GM13976 (cell line): ENCODE measurements around the gene CDH12.

Source experiments
- DNase-seq: peaks from one replicate; pipeline ENCODE4 v3.0.0; 2012; ENCODE audit warnings: low spot score
- in situ Hi-C: fragments of 300-500 bp; cut with MboI; formaldehyde crosslinking; loops from one replicate; pipeline ENCODE4 v1.12.0; 2022; ENCODE audit warnings: low sequenced_read_pairs, mixed read lengths, inconsistent platforms; ENCODE audit not compliant: unreplicated experiment
- TF ChIP-seq, protein P1 (sequence below): IDR thresholded peaks from 2 replicates; pipeline ENCODE4 v1.5.1; 2012; ENCODE audit warnings: borderline replicate concordance, mild to moderate bottlenecking; ENCODE audit not compliant: insufficient read depth; ENCODE audit errors: extremely low read depth, missing control alignments, control extremely low read depth

Gene CDH12

DNA sequence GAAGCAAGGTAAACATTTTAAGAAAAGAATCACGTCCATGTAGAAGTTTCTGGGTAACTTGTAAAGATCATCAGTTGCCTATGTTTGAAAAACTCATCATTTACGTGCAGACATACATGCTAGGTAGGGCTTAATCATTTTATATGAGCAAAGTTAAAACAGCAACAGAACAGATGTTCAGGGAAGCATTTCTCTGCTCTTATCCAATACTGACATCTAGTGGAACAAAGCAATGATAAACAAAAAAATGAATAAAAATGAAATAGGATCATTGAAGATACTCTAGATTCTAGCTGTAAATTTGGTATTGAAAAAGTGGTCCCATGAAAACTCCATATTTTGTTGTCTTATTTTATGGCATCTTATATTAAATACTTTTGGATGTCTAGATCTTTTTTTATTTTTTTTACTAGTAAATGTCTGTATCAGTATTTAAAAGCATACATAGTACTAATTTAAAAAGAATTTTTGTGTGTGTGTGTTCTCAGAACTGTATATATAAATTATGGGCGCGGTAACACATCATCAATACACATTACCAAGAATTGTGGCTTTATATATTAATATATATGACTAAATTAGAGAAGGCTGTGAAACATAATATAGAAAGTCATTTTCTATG, 1050.2 kb downstream of the CDH12 start:
- peak; percentile 6 for DNase-seq
- TF ChIP-seq, protein P1, sequence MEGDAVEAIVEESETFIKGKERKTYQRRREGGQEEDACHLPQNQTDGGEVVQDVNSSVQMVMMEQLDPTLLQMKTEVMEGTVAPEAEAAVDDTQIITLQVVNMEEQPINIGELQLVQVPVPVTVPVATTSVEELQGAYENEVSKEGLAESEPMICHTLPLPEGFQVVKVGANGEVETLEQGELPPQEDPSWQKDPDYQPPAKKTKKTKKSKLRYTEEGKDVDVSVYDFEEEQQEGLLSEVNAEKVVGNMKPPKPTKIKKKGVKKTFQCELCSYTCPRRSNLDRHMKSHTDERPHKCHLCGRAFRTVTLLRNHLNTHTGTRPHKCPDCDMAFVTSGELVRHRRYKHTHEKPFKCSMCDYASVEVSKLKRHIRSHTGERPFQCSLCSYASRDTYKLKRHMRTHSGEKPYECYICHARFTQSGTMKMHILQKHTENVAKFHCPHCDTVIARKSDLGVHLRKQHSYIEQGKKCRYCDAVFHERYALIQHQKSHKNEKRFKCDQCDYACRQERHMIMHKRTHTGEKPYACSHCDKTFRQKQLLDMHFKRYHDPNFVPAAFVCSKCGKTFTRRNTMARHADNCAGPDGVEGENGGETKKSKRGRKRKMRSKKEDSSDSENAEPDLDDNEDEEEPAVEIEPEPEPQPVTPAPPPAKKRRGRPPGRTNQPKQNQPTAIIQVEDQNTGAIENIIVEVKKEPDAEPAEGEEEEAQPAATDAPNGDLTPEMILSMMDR = peak; percentile 9
- in situ Hi-C loops = no loop called here

GRCh38 chr5:21802100-21802499, 1051.0 kb downstream of the CDH12 start:
- TF ChIP-seq, protein P1 = no peak
- in situ Hi-C loops = no loop called here
- no peak for DNase-seq

DNA sequence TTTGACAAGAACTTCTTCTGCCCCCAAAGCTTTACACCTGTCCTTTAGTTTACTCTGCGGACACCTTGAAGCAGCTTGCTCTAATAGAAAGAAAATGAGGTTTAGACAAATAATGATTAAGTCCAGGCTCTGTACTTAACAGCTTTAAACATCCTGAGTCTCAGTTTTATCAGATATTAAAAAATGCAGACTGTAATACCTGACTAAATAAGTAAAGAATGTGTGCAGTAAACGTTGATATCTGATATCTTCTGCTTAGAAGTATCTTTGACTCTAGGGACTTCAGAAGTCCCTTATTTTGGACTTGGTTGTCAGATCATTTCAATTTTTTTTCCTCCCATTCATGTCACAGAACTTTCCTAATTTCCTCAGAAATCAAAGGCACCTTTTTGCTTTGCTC, 1060.4 kb downstream of the CDH12 start:
- in situ Hi-C loops = no loop called here
- TF ChIP-seq, protein P1 = no peak
- DNase-seq = no peak

GRCh38 chr5:21791304-21791703, 1061.8 kb downstream of the CDH12 start:
- TF ChIP-seq, protein P1 = no peak
- no peak for DNase-seq
- in situ Hi-C loops = no loop called here

GRCh38 chr5:21784487-21784886, 1068.7 kb downstream of the CDH12 start:
- DNase-seq = no peak
- in situ Hi-C loops = no loop called here
- TF ChIP-seq, protein P1 = no peak

DNA sequence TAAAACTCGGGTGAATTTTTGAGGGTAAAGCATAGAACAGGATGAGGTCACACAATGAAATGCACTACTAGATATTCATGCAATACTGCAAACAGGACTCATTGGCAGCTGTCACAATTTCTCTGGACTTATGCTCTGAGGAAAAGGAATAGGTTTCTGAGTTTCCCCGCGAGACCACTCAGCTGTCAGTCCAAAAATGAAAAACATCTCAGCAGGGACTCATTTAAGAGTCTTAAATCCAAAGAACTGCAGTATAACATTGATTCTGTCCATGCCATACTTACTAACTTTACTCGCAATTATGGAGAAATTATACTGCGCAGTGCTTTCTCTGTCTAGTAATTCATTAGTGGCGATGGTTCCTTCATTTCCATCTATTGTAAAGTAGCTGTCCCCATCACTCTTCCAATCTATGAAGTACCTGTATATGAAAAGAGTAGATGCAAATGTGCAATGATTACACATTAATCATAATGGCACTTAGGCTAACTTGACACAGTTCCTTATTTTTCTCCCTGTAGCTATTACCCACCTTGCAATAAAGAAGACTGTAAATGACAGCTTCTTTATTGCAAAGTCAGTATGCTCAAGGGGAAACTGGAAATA, 1070.0 kb downstream of the CDH12 start:
- in situ Hi-C loops = no loop called here
- TF ChIP-seq, protein P1 = no peak
- no peak for DNase-seq
